ENCODE results near the gene TPRA1.

Gene TPRA1

DNA sequence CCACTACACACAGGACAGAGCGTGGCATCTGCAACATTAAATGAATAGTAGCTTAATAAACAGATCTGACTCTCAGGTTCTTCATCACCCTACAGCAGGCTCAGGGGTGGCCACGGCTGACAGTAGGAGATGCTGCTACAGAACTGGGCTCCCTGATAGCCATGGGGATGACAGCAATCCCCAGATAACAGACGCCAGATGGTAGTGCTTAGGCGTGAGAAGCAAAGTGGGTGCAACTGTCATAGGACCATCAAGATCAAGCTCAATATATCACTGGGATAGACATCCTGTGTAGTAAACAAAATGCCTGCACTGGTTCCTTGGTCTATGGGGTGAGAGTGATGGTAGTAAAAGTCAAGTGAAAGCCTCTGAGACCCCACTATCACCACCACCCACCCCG, 2.6 kb upstream of the TPRA1 start:
- no peak overlapping the region for H3K27ac ChIP-seq (ENCODE audit: insufficient read depth, low read depth, low read length, poor library complexity, severe bottlenecking)
- 91 to 94% methylated on average over 5 of the region's 5 CpGs for WGBS, 2 experiments
- no peak overlapping the region for H3K4me3 ChIP-seq (ENCODE audit: insufficient read depth, low read depth, low read length)
- H3K36me3 ChIP-seq (ENCODE audit: control insufficient read depth, insufficient read depth, low read length): no peaks in the 10 kb centered on the region
- peaks cover 6% of the 10 kb centered on the region for H3K27me3 ChIP-seq (ENCODE audit: control insufficient read depth, insufficient read depth, low read length, poor library complexity, severe bottlenecking)
- peaks cover 19% of the 10 kb centered on the region for H3K4me1 ChIP-seq (ENCODE audit: control insufficient read depth, insufficient read depth, low read length)
- H3K9me3 ChIP-seq (ENCODE audit: control insufficient read depth, low read length): no peaks in the 10 kb centered on the region

DNA sequence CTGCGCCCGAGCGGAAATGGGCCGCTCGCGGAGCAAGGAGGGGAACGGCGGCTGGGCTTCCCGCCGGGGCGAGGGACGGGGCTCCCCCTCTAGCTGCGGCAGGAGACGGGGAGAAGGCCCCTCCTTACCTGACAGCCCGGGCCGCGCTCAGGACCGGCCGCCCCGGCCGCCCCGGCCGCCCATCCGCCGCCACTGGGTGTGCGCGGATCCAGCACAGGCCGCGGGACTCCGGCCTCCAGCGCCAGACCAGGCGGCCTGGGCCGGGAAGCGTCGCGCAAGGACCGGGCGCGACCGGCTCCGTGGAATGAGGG, 296 bp downstream of the TPRA1 start:
- peak overlapping the region; percentile 85 for H3K4me3 ChIP-seq (ENCODE audit: insufficient read depth, low read depth, low read length)
- peaks cover 6% of the 10 kb centered on the region for H3K27me3 ChIP-seq (ENCODE audit: control insufficient read depth, insufficient read depth, low read length, poor library complexity, severe bottlenecking)
- no peaks in the 10 kb centered on the region for H3K9me3 ChIP-seq (ENCODE audit: control insufficient read depth, low read length)
- H3K36me3 ChIP-seq (ENCODE audit: control insufficient read depth, insufficient read depth, low read length): no peaks in the 10 kb centered on the region
- 0 to 1% methylated on average over 41 of the region's 41 CpGs for WGBS, 2 experiments
- H3K27ac ChIP-seq (ENCODE audit: insufficient read depth, low read depth, low read length, poor library complexity, severe bottlenecking): peak overlapping the region; percentile 69
- peaks cover 19% of the 10 kb centered on the region for H3K4me1 ChIP-seq (ENCODE audit: control insufficient read depth, insufficient read depth, low read length)

DNA sequence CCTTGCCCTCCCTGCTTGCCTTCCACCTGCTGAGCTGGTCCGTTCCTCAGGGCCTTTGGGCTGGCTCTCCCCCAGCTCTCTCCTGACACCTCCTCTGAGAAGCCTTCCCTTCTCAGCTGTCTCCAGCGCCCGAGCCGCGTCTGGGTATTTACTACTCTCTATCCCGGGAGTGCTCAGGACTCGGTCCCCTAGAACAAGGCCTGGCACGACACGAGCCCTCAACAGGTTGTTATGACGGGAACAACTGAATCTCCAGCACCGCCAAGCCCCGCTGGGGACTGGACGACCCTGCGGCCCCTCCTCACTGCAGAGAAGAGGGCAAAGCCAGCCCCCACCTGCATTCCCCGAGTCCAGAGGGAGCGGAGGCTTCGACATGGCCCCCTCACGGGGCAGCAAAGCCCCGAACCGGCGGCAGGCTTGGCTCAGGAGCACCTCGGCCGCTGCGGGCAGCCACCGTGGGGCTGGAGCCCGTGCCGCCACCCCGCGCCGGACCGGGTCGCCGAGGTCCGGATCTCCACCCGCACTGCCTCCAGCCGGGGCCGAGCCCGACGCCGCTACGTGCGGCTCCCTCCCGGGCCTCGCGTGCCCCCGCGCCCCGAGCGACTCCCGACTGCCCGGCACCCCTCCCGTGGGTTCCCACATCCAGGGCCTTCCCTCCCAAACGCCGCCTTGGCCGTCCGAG, 792 bp downstream of the TPRA1 start:
- Histone ChIP-seq H3K4me3 (ENCODE audit: insufficient read depth, low read depth, low read length) (peak overlapping the region; percentile 85), H3K27me3 (ENCODE audit: control insufficient read depth, insufficient read depth, low read length, poor library complexity, severe bottlenecking) (peaks cover 6% of the 10 kb centered on the region), H3K9me3 (ENCODE audit: control insufficient read depth, low read length) (no peaks in the 10 kb centered on the region), H3K27ac (ENCODE audit: insufficient read depth, low read depth, low read length, poor library complexity, severe bottlenecking) (no peak overlapping the region), H3K36me3 (ENCODE audit: control insufficient read depth, insufficient read depth, low read length) (no peaks in the 10 kb centered on the region), H3K4me1 (ENCODE audit: control insufficient read depth, insufficient read depth, low read length) (peaks cover 19% of the 10 kb centered on the region)
- WGBS, 2 experiments: 0 to 1% methylated on average over 56 of the region's 56 CpGs

DNA sequence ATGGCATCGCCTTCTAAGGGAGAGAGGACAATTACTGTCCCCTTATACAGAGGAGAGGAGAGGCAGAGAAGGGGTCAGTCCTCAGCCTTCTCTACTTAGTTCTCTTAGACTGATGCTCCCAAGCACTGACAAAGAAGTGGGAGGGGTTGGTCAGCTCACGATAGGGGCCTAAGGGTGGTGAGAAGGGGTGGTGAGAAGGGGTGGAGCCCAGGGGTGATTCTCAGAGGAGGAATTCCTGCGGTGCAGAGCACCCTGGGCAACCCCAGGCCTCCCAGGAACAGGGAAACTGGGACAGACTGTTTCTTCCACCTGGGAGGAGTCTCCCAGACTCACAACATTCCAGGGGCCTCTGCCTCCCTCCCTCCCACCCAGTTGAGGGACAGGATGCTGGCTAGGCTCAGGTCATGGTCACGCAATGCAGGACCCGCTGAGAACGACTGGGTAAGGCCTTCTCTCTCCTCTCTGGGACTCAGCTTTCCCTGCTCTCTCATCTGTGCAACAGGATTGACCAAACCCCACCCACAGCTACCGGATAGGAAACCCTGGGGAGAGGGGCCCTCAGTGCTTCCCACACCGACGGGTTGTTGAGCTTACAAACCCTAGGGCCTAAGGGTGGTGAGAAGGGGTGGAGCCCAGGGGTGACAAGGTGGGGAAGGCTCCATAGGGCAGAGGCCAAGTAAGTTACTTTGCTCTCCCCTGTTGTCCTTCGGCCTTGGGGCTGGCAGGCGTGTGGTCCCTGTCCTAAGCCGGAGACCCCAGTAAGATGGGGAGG, 1.5 kb downstream of the TPRA1 start:
- Histone ChIP-seq H3K27me3 (ENCODE audit: control insufficient read depth, insufficient read depth, low read length, poor library complexity, severe bottlenecking) (peaks cover 6% of the 10 kb centered on the region), H3K4me3 (ENCODE audit: insufficient read depth, low read depth, low read length) (peak overlapping the region; percentile 85), H3K36me3 (ENCODE audit: control insufficient read depth, insufficient read depth, low read length) (no peaks in the 10 kb centered on the region), H3K9me3 (ENCODE audit: control insufficient read depth, low read length) (no peaks in the 10 kb centered on the region), H3K4me1 (ENCODE audit: control insufficient read depth, insufficient read depth, low read length) (peaks cover 19% of the 10 kb centered on the region), H3K27ac (ENCODE audit: insufficient read depth, low read depth, low read length, poor library complexity, severe bottlenecking) (no peak overlapping the region)
- WGBS, 2 experiments: 46 to 51% methylated on average over 12 of the region's 12 CpGs

DNA sequence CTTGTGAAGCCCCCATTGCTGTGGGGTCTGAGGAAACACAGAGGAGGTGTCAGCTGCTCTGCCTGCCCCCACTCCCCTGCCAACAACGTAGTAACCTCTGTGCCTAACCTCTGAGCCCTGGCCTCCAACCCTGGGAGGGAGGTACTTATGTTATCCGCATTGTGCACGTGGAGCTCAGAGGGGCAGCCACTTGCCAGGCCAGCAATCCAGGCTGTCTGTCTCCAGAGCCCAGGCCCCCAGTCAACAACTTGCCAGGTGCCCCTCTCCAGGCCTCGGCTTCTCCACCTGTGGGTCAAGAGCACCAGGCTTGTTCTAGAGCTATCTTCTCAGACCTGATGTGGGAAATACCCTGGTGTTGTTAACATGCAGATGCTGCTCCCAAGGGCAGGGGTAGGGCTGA, 2.7 kb downstream of the TPRA1 start:
- WGBS, 2 experiments: 88% methylated on average over 4 of the region's 4 CpGs
- no peaks in the 10 kb centered on the region for H3K9me3 ChIP-seq (ENCODE audit: control insufficient read depth, low read length)
- peaks cover 6% of the 10 kb centered on the region for H3K27me3 ChIP-seq (ENCODE audit: control insufficient read depth, insufficient read depth, low read length, poor library complexity, severe bottlenecking)
- no peak overlapping the region for H3K4me3 ChIP-seq (ENCODE audit: insufficient read depth, low read depth, low read length)
- H3K36me3 ChIP-seq (ENCODE audit: control insufficient read depth, insufficient read depth, low read length): no peaks in the 10 kb centered on the region
- peaks cover 19% of the 10 kb centered on the region for H3K4me1 ChIP-seq (ENCODE audit: control insufficient read depth, insufficient read depth, low read length)
- H3K27ac ChIP-seq (ENCODE audit: insufficient read depth, low read depth, low read length, poor library complexity, severe bottlenecking): no peak overlapping the region

DNA sequence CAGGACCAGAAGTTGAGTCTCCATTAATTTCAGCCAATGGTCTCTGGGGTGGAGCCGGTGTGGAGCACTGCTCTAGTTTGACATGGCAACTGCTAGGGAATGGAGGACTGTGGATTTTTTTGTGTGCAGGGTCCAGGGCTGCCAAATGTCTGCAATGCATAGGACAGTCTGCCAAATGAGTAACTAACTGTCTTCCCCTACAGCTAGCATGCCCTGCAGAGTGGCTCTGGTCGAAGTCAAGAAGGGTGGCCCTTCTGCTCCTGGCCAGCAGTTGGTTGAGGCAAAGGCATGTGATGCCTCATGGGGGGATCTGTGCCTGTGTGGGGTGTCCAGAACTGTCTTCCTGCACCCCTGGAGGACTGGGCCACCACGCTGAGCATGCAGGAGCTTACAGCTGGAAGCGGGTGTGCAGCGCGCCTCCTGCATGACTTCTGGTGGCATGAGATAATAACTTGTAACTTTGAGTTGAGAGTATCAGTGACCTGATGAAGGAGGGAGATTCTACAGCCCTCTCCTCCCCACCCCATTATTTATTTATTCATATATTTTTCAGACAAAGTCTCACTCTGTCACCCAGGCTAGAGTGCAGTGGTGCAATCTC, 4.6 kb downstream of the TPRA1 start:
- WGBS, 2 experiments: 91 to 93% methylated on average over 6 of the region's 6 CpGs
- Histone ChIP-seq H3K9me3 (ENCODE audit: control insufficient read depth, low read length) (no peaks in the 10 kb centered on the region), H3K4me1 (ENCODE audit: control insufficient read depth, insufficient read depth, low read length) (peaks cover 10% of the 10 kb centered on the region), H3K27ac (ENCODE audit: insufficient read depth, low read depth, low read length, poor library complexity, severe bottlenecking) (no peak overlapping the region), H3K27me3 (ENCODE audit: control insufficient read depth, insufficient read depth, low read length, poor library complexity, severe bottlenecking) (peaks cover 6% of the 10 kb centered on the region), H3K36me3 (ENCODE audit: control insufficient read depth, insufficient read depth, low read length) (no peaks in the 10 kb centered on the region), H3K4me3 (ENCODE audit: insufficient read depth, low read depth, low read length) (no peak overlapping the region)

DNA sequence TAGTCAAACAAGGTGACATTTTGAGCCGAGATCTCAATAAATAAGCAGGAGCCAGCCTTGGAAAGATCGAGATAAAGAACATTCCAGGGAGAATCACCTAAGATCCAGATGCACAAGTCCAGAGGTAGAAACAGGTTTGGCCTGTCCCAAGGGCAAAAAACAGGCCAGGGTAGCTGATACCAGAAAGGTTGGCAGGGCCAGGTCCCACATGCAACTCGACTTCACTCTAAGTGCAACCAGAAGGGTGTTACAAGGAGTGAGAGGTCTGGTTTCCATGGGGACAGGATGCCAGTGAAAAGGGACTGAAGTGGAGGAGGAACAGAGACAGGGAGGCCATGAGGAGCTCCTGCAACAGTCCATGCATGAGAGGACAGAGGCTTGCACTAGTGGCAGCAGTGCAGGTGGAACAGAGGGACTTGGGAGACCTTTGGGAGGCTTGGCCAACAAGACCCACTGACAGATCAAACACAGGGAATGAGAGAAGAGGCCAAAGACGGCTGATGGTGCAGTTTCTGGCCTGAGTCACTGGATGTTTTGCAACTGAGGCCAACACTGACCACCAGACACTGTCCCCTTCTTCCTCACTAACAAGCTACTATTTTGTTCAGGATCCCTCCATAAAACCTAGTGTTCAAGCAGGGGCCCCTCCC, 5.2 kb downstream of the TPRA1 start:
- peaks cover 10% of the 10 kb centered on the region for H3K4me1 ChIP-seq (ENCODE audit: control insufficient read depth, insufficient read depth, low read length)
- WGBS, 2 experiments: 90 to 95% methylated on average over 4 of the region's 4 CpGs

DNA sequence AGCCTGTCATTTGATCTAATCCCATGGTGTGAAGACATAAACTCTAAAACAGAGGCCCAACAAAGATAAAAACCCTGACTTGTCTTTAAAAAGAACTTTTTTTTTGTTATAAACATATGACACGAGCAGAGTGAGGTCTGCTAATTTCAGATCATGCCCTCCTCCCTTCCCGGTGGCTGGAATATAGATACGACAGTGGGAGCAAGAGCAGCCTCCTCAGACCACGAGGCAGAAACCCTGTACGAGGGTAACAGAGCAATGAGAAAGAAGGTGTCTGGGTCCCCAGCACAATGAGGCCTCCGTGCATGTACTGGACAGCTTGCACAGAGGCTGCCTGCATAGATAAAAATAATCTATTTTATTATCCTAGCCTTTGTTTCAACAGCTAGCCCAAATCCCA, 5.8 kb downstream of the TPRA1 start:
- no peak overlapping the region for H3K27ac ChIP-seq (ENCODE audit: insufficient read depth, low read depth, low read length, poor library complexity, severe bottlenecking)
- peaks cover 5% of the 10 kb centered on the region for H3K27me3 ChIP-seq (ENCODE audit: control insufficient read depth, insufficient read depth, low read length, poor library complexity, severe bottlenecking)
- no peak overlapping the region for H3K4me3 ChIP-seq (ENCODE audit: insufficient read depth, low read depth, low read length)
- H3K4me1 ChIP-seq (ENCODE audit: control insufficient read depth, insufficient read depth, low read length): peaks cover 10% of the 10 kb centered on the region
- WGBS, 2 experiments: 87 to 94% methylated on average over 6 of the region's 6 CpGs
- H3K36me3 ChIP-seq (ENCODE audit: control insufficient read depth, insufficient read depth, low read length): no peaks in the 10 kb centered on the region
- no peaks in the 10 kb centered on the region for H3K9me3 ChIP-seq (ENCODE audit: control insufficient read depth, low read length)

More for the DNA sequence above, 5.2 kb downstream of the TPRA1 start:
- no peaks in the 10 kb centered on the region for H3K36me3 ChIP-seq (ENCODE audit: control insufficient read depth, insufficient read depth, low read length)
- peaks cover 6% of the 10 kb centered on the region for H3K27me3 ChIP-seq (ENCODE audit: control insufficient read depth, insufficient read depth, low read length, poor library complexity, severe bottlenecking)
- H3K9me3 ChIP-seq (ENCODE audit: control insufficient read depth, low read length): no peaks in the 10 kb centered on the region
- H3K27ac ChIP-seq (ENCODE audit: insufficient read depth, low read depth, low read length, poor library complexity, severe bottlenecking): no peak overlapping the region
- H3K4me3 ChIP-seq (ENCODE audit: insufficient read depth, low read depth, low read length): no peak overlapping the region

DNA sequence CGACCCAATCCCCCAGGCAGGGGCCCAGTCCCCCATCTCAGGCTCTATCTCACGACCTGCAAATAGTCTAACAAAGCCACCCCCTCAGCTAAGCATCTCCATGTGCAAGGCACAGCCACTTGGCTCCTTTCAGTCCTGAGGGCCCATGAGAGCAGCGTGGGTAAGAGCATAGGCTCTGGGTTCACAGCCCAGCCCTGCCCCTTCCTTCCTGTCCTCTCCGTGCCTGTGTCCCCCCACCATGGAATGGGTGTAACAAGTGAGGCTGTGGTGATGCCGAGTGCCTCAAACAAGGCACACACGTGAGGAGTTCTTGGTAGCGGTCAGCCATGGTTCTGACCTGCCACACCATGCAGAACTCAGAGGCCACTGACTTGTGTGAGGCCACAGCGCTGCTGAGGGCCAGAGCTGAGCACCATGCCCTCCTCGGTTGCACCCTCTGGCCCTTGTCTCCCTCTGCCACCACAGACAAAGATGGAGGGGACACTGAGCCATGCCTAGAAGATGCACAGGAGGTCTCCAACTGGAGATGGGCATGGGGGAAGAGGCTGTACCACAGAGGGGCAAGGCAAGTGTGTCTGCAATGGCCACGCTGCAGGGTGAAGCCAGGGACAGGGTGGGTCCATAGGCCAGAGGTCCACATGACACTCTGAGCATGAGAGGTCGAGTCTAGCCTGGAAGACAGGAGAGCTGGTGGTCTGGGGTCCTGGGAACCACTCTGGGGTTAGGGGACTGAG, 10.0 kb downstream of the TPRA1 start:
- Histone ChIP-seq H3K27me3 (ENCODE audit: control insufficient read depth, insufficient read depth, low read length, poor library complexity, severe bottlenecking) (no peaks in the 10 kb centered on the region), H3K4me1 (ENCODE audit: control insufficient read depth, insufficient read depth, low read length) (no peaks in the 10 kb centered on the region), H3K4me3 (ENCODE audit: insufficient read depth, low read depth, low read length) (no peak overlapping the region), H3K9me3 (ENCODE audit: control insufficient read depth, low read length) (no peaks in the 10 kb centered on the region), H3K27ac (ENCODE audit: insufficient read depth, low read depth, low read length, poor library complexity, severe bottlenecking) (no peak overlapping the region), H3K36me3 (ENCODE audit: control insufficient read depth, insufficient read depth, low read length) (no peaks in the 10 kb centered on the region)
- WGBS, 2 experiments: 90 to 92% methylated on average over 11 of the region's 11 CpGs
